Fibroblast of skin of abdomen (primary cell): ENCODE measurements around the gene YIPF3.
"Not testable (repeated sequence)": the region's sequence is repeated elsewhere in the genome, so short reads cannot be mapped to it uniquely, and the experiment has no call there.

Source experiments
- DNase-seq: peaks from one replicate; pipeline ENCODE4 v3.0.0-alpha.2; 2013

Gene YIPF3

DNA sequence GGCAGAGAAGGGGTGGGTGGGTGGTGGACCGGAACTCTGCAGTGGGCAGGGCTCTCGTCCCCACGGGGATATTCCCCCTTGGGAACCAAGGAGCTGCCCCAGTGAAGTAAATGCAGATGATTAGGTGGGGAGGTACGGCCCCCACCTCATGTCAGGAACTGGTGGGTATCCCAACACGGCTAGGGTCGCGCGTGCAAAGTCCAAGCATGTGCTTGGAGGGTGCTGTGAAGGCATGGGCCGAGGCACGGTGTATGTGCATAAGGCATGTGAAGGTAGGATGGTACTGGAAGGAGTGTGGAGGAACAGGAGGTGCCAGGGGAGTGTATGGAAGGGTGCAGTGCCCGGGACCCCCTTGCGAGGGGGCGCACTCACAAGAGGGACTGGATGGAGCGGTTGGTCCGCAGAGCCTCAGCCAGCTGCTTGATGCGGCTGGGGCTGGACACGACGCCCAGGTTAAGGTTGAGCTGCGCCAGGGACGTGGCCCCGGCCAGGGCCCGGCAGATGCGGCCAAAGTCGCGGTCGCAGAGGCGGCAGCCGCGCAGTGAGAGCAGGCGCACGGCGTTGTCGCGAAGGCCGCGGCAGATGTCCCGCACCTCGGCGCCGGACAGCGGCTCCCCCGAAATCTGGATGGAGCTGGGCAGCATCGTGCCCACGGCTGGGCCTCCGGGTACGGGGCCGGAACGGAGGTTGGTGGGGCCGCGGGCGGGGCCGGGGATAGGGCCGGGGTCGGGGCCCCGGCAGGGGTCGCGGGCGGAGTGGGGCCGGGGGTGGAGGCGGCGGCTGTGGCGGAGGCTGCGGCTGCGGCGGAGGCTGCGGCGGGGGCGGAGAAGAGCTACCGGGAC, 7.4 kb downstream of the YIPF3 start:
- DNase-seq = no peak

DNA sequence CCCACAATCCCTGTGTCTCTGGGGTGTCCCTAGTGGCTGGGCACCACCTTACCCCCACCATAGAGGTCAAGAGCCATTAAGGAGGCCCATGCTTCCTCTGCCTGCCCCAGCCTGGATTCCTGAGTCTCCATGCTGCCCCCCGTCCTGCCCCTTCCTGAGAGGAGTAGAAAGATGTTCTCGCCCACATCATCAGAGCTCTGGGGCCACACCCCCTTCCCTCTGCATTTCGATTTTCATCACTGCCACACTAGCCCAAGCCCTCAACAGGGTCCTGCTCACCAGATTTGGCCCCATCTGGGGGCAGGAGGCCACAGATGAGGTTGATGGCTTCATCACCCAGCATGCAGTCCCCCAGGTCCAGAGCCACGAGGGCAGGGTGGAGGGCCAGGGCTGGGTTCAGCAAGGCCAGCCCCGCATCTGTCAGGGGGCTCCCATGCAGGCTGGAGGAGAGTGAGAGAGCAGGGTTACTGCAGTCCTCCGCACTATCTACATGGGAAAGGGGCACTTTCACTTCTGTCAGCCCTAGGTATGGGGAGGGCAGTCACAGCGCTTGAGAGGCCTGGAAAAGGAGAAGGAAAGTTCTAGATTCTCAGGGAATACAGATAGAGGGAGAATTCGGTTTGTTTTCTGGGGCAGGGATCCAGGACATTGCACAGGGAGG, 8.1 kb downstream of the YIPF3 start:
- DNase-seq = no peak

DNA sequence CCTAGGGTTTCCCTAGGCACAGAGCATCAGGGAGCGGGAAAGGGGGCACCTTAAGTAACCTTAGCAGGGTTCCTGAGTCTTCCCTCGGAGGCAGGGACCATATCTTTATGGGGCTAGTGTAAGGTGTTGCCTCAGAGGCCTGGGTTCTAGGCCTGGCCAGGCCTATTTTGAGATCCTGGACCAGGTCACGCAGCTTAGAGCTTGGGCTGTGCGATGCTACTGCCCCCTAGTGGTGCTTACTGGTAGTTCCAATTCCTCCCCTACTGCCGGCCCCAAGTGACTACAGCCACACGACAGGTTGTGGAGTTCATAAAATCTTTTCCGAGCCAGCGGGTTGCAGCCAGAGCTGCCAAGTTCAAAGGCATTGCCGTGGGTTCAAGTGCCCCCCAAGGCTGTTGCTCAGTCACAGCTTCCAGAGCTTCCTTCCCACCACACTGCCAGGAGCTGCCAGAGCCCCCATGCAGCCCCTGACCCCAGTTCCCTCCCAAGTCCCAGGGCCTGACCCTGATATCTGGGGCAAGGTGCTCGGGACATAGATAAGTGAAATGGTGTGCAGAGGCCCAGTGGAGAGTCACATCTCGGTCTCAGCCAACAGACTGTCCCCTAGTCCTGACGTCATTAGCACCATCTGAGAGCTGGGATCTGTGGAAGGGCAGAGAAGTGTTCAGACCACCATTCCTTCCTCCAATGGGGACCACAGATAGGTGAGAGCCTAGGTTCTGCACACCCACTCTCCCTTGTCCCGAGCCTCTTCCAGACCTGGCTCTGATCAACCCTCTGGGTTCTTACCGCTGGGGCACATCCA, 9.9 kb downstream of the YIPF3 start:
- DNase-seq = peak; percentile 68

DNA sequence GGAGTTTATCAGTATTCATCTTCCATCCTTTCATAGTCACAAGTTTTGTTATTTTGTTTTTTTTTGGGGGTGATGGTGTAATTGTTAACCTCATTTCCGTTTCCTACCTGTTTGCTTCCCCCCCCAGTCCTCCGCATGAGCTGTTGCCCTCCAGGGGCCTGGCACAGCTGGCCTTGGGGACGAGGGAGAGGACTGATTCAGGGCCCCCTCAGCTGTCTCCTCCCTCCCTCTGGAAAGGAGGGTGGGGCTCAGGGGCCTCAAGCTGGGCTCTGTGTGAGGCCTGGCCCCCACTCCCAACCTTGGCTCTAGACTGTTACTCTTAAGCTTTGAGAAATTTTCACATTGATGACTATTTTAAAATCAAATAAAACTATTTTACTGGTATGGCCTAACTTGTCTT, 10.6 kb downstream of the YIPF3 start:
- DNase-seq = no peak

DNA sequence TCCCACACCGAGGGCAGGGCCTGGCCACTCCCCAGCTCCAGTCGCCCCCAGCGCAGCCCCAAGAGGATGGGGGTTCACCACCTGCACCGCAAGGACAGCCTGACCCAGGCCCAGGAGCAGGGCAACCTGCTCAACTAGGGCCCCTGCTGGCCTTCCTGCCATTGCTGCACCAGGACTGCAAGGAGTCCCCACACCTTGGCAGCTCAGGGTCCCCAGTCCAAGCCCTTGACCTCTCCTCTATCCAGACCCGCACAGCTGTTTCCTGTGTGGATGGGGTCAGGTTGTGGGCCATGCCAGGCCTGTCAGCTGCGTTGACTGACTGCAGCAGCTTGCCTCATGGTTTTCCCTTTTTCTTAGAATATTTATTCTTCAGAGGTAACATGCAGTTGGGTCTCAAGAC, 11.0 kb downstream of the YIPF3 start:
- no peak for DNase-seq

DNA sequence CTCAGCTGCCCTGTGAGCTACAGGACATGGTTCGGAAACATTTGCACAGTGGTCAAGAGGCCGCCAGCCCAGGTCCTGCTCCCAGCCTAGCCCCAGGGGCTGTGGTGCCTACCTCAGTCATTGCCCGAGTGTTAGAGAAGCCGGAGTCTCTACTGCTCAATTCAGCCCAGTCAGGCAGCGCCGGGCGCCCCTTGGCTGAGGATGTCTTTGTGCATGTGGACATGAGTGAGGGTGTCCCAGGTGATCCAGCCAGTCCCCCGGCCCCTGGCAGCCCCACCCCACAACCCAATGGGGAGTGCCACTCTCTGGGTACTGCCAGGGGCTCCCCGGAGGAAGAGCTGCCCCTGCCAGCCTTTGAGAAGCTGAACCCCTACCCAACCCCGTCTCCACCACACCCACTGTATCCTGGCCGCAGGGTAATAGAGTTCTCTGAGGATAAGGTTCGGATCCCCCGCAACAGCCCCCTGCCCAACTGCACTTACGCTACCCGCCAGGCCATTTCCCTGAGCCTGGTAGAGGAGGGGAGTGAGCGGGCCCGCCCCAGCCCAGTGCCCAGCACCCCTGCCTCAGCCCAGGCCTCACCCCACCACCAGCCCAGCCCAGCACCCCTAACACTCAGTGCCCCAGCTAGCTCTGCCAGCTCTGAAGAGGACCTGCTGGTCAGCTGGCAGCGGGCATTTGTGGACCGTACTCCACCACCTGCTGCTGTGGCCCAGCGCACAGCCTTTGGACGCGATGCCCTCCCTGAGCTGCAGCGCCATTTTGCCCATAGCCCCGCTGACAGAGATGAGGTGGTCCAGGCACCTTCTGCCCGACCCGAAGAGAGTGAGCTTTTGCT, 11.8 kb downstream of the YIPF3 start:
- no peak for DNase-seq

DNA sequence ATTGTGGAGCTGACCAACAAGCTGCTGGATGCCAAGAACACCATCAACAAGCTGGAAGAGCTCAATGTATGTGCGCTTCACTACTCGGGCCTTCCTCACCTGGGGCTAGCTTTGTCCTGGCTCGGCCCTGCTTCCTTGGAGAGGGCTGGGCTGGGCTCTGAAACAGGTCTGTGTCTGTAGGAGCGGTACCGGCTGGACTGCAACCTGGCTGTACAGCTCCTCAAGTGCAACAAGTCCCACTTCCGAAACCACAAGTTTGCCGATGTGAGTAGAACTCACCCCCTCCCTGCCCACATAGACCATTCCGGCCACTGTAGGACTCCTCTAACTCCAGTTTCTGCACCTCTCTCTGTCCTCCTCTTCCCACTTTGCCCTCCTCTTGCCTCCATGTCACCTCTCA, 13.3 kb downstream of the YIPF3 start:
- no peak for DNase-seq

DNA sequence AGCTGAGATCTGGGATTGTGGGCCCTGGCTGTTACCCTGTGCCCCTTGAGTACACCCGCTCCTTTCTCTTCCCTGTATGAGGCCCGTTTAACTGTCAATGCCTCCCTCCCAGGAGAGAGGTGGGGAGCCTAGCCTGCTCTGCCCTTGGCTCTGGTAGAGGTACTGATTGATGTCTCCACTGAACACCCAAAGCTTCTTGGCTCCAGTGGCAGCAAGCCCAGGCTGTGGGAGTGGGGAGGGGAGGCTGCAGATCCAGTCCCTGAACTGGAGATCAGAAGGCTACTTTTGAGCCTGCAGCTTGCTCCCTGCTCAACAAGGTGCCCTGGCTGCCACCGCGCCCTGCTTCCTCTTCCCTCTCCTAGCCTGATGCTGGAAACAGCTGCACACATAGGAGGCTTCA, 14.1 kb downstream of the YIPF3 start:
- no peak for DNase-seq

DNA sequence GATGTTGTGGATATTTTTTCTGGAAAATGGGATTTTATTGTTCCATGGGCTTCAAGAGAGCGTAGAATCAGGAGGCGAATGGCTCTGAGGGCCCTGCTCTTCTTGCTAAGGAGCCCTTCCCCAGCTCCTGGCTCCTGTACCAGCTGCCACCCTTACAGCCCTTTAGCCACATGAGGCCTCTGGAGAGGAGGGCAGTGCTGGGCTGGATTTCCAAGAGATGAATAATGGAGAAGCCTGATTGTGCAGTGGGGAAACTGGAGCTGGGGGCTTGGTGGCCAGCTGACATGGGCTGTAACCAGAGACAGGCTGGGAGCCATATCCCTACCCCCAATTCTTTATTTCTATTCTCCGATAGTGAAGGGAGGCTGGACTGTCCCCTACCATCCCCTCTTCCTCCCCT, 15.8 kb downstream of the YIPF3 start:
- DNase-seq = no peak

DNA sequence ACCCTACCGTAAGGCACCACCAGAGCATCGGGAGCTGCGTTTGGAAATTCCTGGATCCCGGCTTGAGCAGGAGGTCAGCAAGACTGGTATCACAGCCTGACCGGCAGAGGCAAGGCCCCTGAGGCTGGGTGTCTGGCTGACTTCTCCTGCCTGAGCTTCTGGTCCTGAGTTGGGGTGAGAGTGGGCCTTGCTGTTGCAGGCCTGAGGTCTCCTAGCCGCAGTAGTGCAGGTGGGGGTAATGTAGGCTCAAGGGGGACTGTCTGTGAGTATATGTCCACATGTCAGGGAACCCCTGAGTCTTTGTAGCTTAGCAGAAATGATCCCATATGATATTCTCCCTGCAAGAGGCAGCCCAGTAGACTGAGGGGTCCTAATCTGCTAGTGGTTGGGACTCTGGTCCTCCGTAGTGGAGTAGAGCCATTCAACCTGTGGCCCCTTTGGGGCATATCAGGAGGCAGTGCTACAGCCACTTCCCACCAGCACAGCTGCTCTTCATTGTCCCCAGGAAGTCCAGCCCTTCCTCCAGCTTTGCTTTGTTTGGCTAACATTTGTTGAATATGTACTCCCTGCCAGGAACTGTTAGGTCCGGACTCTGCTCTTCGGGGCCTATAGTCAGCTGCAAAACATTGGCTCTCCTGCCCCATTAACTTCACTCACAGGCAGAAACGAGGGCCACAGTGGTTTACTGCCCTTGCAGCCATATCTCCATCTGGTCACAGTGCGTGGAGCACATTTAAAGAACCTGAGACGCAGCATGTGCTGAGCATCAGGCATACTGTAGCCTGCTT, 17.5 kb downstream of the YIPF3 start:
- no peak for DNase-seq

DNA sequence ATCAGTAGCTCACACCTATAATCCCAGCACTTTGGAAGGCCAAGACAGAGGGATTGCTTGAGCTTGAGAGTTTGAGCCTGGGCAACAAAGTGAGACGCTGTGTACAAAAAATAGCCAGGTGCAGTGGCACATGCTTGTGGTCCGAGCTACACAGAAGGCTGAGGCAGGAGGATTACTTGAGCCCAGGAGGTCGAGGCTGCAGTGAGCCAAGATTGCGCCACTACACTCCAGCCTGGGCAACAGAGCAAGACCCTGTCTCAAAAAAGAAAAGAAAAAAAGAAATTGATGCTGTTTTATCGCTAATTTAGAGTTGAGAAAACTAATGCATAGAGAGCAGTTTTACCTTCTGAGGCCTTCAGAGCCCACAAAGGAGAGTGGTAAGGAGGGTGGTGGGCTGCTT, 18.4 kb downstream of the YIPF3 start:
- not testable (repeated sequence) for DNase-seq

DNA sequence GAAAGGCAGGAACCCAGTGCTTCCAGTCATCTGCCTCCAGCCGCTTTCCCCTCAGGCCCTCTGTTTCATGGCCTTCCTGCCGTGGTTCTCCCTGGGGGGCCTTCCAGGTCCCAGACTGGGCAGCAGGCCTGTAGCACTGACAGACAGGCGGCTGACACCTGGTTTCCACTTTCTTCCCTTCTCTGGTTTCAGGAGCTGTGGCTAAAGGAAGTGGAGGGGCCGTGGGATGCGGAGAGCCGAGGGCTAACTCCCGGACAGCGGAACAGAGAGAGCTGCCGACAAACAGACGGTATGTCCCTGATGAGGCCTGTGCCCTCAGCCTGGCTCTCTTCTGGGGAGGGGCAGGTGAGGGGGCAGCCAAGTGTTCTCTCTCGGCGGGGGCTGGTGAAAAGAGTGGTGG, 19.0 kb downstream of the YIPF3 start:
- no peak for DNase-seq

DNA sequence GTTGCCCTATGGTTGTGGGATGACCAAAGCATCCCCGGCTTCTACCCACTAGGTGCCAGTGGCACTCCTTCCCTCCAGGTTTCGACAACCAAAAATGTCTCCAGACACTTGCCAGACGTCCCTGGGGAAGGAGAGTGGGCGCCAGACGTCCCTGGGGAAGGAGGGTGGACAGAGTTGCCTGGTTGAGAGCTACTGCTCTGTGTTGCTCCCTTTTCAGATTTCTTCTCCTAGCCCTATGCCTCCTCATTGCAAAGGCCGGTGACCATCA, 19.7 kb downstream of the YIPF3 start:
- no peak for DNase-seq

DNA sequence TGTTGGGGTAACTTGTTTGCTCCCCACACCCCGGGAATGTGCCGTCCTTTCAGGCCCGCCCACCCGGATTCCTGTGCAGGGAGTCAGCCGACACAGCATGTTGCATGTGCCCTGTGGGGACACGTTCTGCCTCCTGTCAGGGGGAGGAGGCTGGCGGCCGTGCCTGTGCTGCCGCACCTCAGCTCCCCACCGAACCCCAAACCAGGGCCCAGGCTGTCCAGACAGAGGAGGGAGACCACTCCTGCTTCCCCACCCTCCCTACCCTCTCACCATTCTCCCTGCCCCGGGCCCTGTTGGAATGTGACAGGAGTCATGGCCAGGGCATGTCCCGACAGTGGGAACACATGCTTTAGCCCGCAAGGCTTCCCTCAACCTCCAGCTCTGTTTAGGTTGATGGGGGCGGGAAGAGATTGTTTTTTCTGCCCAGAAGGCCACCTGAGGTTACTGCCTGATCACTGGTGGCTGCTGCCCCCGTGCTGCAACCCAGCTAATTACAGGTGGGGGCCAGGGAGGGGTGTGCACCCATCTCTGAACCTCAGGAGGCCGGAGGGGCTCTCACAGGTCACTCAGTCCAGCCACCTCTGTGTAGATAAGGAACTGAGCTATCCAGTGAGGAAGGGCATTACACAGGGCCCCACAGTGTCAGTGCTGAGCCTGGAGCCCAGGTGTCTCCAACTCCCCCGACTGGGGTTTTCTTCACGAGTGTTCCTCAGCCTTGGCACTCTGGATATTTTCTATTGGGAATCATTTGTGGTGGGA, 20.2 kb downstream of the YIPF3 start:
- DNase-seq = peak; percentile 52

DNA sequence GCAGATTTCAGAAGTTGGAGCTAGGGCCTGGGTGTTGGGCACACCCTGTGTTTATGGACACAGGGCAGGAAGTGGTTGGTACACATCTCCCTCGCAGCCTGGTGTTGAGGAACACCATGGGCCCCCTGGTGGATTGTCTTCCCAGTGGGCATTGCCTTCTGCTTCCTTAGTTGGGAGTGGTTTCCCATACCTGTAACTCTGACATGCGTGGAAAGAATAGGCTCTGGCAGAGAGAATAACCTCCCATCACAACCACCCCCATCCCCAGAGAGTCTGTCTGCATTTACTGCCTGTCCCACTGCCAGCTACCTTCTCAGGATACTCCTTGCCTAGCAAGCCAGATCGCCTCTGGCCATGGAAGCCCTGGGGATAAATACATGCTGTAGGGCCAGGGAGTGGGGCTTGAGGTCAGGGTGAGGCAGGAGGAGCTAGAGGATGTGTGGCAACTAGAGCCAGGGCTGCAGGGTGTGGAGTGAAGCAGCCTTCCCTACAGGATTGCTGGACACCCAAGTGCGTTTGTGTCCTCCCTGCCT, 21.3 kb downstream of the YIPF3 start:
- DNase-seq = no peak

DNA sequence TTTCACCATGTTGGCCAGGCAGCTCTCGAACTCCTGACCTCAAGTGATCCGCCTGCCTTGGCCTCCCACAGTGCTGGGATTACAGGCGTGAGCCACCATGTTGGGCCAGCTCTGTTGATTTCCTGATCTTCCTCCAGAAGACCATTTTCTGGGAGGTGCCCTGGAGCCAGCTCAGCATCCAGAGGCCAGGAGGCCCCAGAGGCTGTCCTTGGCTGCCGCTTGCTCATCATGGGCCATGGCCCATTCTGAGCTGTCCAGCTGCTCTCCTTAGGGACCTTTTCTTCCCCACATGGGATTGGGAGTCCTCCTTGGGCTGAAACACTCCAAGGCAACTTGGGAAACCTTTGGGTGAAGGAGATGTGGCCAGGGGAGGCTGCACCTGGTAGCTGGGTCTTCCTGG, 22.0 kb downstream of the YIPF3 start:
- no peak for DNase-seq

DNA sequence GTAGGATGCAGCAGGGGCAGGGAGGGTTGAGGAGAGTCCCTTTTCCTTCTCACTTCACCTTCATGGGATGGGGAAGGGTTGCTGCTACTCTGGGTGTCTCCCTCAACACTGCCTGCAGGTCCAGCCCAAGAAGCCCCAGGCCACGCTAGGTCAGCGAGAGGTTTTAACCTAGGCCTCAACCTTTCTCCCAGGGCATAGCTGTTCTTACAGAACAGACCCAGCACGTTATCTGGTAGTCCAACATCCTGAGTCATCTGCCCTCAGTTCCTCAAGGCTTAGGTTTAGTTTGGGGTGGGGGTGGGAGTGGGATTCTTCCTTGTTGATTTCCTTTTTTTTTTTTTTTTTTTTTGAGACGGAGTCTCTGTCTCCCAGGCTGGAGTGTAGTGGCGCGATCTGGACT, 22.4 kb downstream of the YIPF3 start:
- DNase-seq = no peak

DNA sequence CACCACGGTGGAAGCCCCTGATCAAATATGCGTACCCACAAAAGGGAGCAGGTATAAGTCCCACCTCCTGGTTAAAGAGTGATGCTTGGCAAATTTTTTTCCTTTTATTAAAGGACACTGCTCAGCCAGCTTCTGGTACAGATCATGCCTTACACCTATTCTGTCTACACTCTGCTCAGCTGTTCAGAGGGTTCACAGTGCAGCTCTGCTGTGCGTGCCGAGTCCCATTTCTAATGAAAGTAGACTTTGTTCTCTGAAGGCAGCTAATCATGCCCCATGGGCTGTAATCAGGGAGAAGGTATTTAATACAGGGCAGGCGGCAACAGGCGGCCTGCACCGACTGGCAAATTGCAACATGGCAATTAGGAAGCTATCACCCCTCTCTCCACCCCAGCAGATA, 22.9 kb downstream of the YIPF3 start:
- no peak for DNase-seq

DNA sequence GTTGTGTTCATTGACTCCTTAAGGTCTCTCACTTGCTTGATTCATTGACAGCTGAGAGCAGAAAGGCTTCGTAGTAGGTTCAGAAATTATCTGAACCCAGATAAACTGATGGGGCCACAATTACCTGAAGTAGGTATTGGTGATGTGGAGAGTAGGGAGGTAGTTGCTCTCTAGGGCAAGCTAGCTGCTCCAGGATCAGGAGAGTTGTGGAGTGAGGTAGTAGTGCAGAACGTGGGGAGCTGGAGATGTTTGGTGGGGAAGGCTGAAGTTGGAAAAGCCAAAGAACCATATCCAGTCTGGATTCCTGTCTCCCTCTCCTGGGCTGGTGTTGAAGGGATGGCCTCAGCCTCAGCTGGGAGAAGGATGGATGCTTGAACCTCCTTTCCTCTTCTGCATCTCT, 23.5 kb downstream of the YIPF3 start:
- no peak for DNase-seq

DNA sequence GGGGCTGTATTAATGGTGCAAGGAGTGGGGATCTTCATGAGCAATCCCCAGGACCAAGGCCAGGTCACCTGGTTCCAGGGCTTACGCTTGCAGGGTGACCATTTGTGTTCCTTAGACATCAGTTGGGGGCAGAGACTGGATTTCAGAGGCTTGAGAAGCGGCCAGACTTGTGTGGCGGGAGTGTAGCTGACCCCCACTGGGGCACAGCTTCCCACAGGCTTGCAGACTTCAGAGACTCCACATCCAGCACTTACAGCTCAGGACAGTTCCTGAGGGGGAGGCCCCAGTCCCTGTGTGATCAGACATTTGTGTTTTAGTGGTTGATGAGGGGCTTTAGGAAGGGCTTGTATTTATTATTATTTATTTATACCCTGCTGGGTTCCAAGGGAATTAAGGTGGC, 24.1 kb downstream of the YIPF3 start:
- peak; percentile 12 for DNase-seq
